GM12878 (cell line): ENCODE data around the gene FANCI. TPM values are rescaled to one million over a fixed set of nuclear protein-coding genes. Genes with fewer than 3 reads are reported as not detected.

ENCODE experiments used
- ATAC-seq: fragments of 200-7000 bp; cut with Tn5 transposase; 3 replicates; pipeline ENCODE4 v1.9.1; 2020; ENCODE audit warnings: mild to moderate bottlenecking, moderate library complexity
- BruUV-seq: library from RNA; stranded (reverse); fragments of 400-500 nt; replicated peaks from 2 replicates; lab custom pipeline; 2021; lab: Mats Ljungman, UMichigan
- CTCF ChIA-PET: fragments of 300-600 bp; sonication (Branson Sonifier 250); formaldehyde crosslinking; extraction: SDS; loops from one replicate; lab custom pipeline; 2021; ENCODE audit warnings: inconsistent platforms; lab: Yijun Ruan, JAX
- POLR2A ChIA-PET: fragments of 350-600 bp; formaldehyde crosslinking; extraction: SDS; loops from one replicate; lab custom pipeline; 2021; ENCODE audit warnings: inconsistent platforms; lab: Charles Lee
- RAD21 ChIA-PET: fragments of 300-600 bp; sonication (Branson Sonifier 250); formaldehyde crosslinking; loops from one replicate; lab custom pipeline; 2023; ENCODE audit warnings: antibody characterized with exemption; ENCODE audit not compliant: unreplicated experiment; lab: Charles Lee
- SMC1A ChIA-PET: fragments of 300-600 bp; sonication (Branson Sonifier 250); formaldehyde crosslinking; loops from one replicate; lab custom pipeline; 2023; ENCODE audit not compliant: unreplicated experiment, uncharacterized antibody; lab: Charles Lee
- DNase-seq: peaks from one replicate; pipeline ENCODE4 v3.0.0-alpha.2; 2011; ENCODE audit warnings: low read depth, low spot score
- FAIRE-seq: peaks from 3 replicates; lab custom pipeline; 2011; peaks lifted over from hg19 to GRCh38; lab: Jason Lieb, UNC
- H2AFZ ChIP-seq: 2 replicates; pipeline ENCODE4 v1.6.0; 2011; ENCODE audit warnings: low read depth, low read length, control low read depth; ENCODE audit not compliant: control insufficient read depth
- H3K27ac ChIP-seq: 2 replicates; pipeline ENCODE4 v1.5.1; 2011; ENCODE audit warnings: control low read depth; ENCODE audit not compliant: control insufficient read depth, insufficient read depth
- H3K27me3 ChIP-seq, 2 experiments: replicated peaks in 1 of 2; 2 replicates each; pipeline versions ENCODE4 v1.6.0 to v1.6.1; 2011; ENCODE audit warnings: low read length in 1 of 2; ENCODE audit not compliant: control insufficient read depth in 2 of 2, insufficient read depth in 2 of 2
- H3K36me3 ChIP-seq, 2 experiments: 2 replicates each; pipeline ENCODE4 v1.5.1; 2011; ENCODE audit warnings: low read length in 1 of 2; ENCODE audit not compliant: control insufficient read depth in 2 of 2, insufficient read depth in 2 of 2
- H3K4me1 ChIP-seq: 2 replicates; pipeline ENCODE4 v1.6.1; 2011; ENCODE audit warnings: mild to moderate bottlenecking, low read length, moderate library complexity, mixed read lengths; ENCODE audit not compliant: control insufficient read depth, insufficient read depth
- H3K4me2 ChIP-seq: 2 replicates; pipeline ENCODE4 v1.6.0; 2011; ENCODE audit warnings: control low read depth; ENCODE audit not compliant: control insufficient read depth, insufficient read depth
- H3K4me3 ChIP-seq: fragments of 200-600 bp; sonication (generic); 2 replicates; pipeline ENCODE4 v1.5.1; 2016
- H3K79me2 ChIP-seq: 2 replicates; pipeline ENCODE4 v1.6.0; 2011; ENCODE audit warnings: low read length; ENCODE audit not compliant: control insufficient read depth, insufficient read depth
- H3K9ac ChIP-seq: 2 replicates; pipeline ENCODE4 v1.8.0; 2011; ENCODE audit warnings: low read length, control low read depth, mixed read lengths; ENCODE audit not compliant: control insufficient read depth, insufficient read depth
- H3K9me3 ChIP-seq: replicated peaks from 3 replicates; pipeline ENCODE4 v1.5.1; 2011; ENCODE audit warnings: mild to moderate bottlenecking, low read length; ENCODE audit not compliant: control insufficient read depth, insufficient read depth
- H4K20me1 ChIP-seq: 2 replicates; pipeline ENCODE4 v1.6.0; 2011; ENCODE audit not compliant: control insufficient read depth, insufficient read depth
- BACH1 ChIP-seq: fragments of 450-650 bp; IDR thresholded peaks from 2 replicates; pipeline ENCODE4 v1.6.1; 2017; ENCODE audit warnings: mild to moderate bottlenecking, borderline replicate concordance
- BCL11A ChIP-seq: IDR thresholded peaks from 2 replicates; pipeline ENCODE4 v1.6.1; 2011; ENCODE audit warnings: low read depth, low read length
- BMI1 ChIP-seq: fragments of 450-650 bp; IDR thresholded peaks from 2 replicates; pipeline ENCODE4 v1.6.1; 2016; ENCODE audit warnings: mild to moderate bottlenecking, moderate library complexity, borderline replicate concordance
- BRCA1 ChIP-seq: IDR thresholded peaks from 2 replicates; pipeline ENCODE4 v1.6.1; 2011; ENCODE audit warnings: low read depth, low read length, improper control_type of control experiment
- HCFC1 ChIP-seq: fragments of 150-350 bp; IDR thresholded peaks from 2 replicates; pipeline ENCODE4 v1.6.1; 2014; ENCODE audit warnings: low read length
- HDAC6 ChIP-seq: fragments of 200-600 bp; sonication (generic); IDR thresholded peaks from one replicate; pipeline ENCODE4 v1.8.0; 2017; ENCODE audit warnings: antibody characterized with exemption; ENCODE audit not compliant: unreplicated experiment
- SREBF2 ChIP-seq: IDR thresholded peaks from 2 replicates; pipeline ENCODE4 v1.6.1; 2012; ENCODE audit warnings: mild to moderate bottlenecking, low read length
- TAF1 ChIP-seq: IDR thresholded peaks from 2 replicates; pipeline ENCODE4 v1.6.1; 2011; ENCODE audit warnings: mild to moderate bottlenecking, low read depth, low read length, borderline replicate concordance
- ZNF622 ChIP-seq: fragments of 450-650 bp; IDR thresholded peaks from 2 replicates; pipeline ENCODE4 v1.6.1; 2017; ENCODE audit warnings: mild to moderate bottlenecking, inconsistent platforms
- WGBS: methylation state at CpG from one replicate; pipeline ENCODE4 v1.1.6; 2016; ENCODE audit warnings: low lambda C conversion rate; ENCODE audit not compliant: insufficient replicate concordance, insufficient coverage; ENCODE audit errors: missing lambda C conversion rate; 5-methylcytosine and 5-hydroxymethylcytosine counted together
- in situ Hi-C: fragments of 300-500 bp; cut with MboI; formaldehyde crosslinking; loops from 9 replicates; pipeline ENCODE4 v1.14.3; 2018; ENCODE audit warnings: mixed read lengths
- intact Hi-C: fragments of 100-400 bp; cut with micrococcal nuclease; formaldehyde crosslinking; loops from one replicate; pipeline ENCODE4 v1.14.2; 2022; ENCODE audit not compliant: unreplicated experiment
- polyA plus RNA-seq, 11 experiments: library from polyadenylated mRNA; depleted of rRNA in 4 of 11; unstranded in 6 of 11; stranded (reverse) in 5 of 11; fragments of >200 nt; fragmentation: Nextera tagmentation in 4 of 11; fragmentation: Illumina TruSeq in 1 of 11; extraction: Ambion mirVana in 4 of 11; extraction: Trizol in 1 of 11; gene quantifications; 1 replicate in 1 of 11; 2 replicates in 10 of 11; pipeline versions ENCODE4 v1.2.1 to v1.2.3, GENCODE V29; 2011 to 2016; ENCODE audit warnings: inconsistent platforms in 2 of 11, missing spikeins in 2 of 11, low read depth in 1 of 11
- total RNA-seq, 4 experiments: library from RNA; depleted of rRNA in 3 of 4; stranded (reverse); fragments of >200 nt in 3 of 4; fragmentation: Illumina TruSeq in 1 of 4; extraction: Trizol in 1 of 4; gene quantifications; 2 replicates each; pipeline versions ENCODE4 v1.2.1 to v1.2.3, GENCODE V29; 2013 to 2021

Gene FANCI
- total and polyA plus RNA-seq, 10 of the 15 experiments (the other 5 are each of a cell fraction or from before 2014, with no cell fraction given): 38.1 to 129 (median 82.4) TPM

- TF ChIP-seq HDAC6: no peak
- TF ChIP-seq BACH1: no peak
- no peak for TF ChIP-seq SREBF2
- no peak for TF ChIP-seq TAF1
Measured at GRCh38 chr15:89309993-89310392, 66.2 kb downstream of the FANCI start (continued).

GRCh38 chr15:89315375-89315929 is 71.7 kb downstream of the FANCI start:
- DNase-seq: no peak
- Histone ChIP-seq H3K4me1 (no peaks in the 10 kb centered on the region; the same call in 1 of the 2 replicates), H4K20me1 (no peaks in the 10 kb centered on the region), H3K9me3 (no peaks in the 10 kb centered on the region), H3K27me3 (no peaks in the 10 kb centered on the region), H3K9ac (no peak overlapping the region), H3K79me2 (no peaks in the 10 kb centered on the region), H3K4me3 (no peak overlapping the region), H3K4me2 (no peak overlapping the region), H3K27ac (no peak overlapping the region), H3K36me3 (peaks cover 33 to 41% of the 10 kb centered on the region in 2 experiments), H2AFZ (no peak overlapping the region)
- ChIA-PET POLR2A (no interaction called here), RAD21 (no interaction called here), SMC1A (interaction anchor here (0.9 to 1.0 kb wide), 2 partner anchors 14 to 109 kb away, joined by 3 read pairs; no protein-coding TSS in a partner anchor), CTCF (interaction anchor here (0.6 to 1.3 kb wide), 2 partner anchors 18 to 21 kb away, joined by 3 read pairs; no protein-coding TSS in a partner anchor)
- BruUV-seq: no TSS peak
- WGBS: 100% methylated on average over 2 of the region's 2 CpGs
- in situ Hi-C loops: no loop called here
- TF ChIP-seq SREBF2 (no peak), HCFC1 (no peak), BMI1 (no peak), BCL11A (no peak), BRCA1 (no peak), ZNF622 (no peak)
- ATAC-seq: no peak
- intact Hi-C loops: no loop called here
- no peak for FAIRE-seq
